GM12878 (cell line): ENCODE measurements around the gene LRP4. TPM values are rescaled to one million over a fixed set of nuclear protein-coding genes. Genes with fewer than 3 reads are reported as not detected.

ENCODE experiments used
- ATAC-seq: fragments of 200-7000 bp; cut with Tn5 transposase; 3 replicates; pipeline ENCODE4 v1.9.1; 2020; ENCODE audit warnings: mild to moderate bottlenecking, moderate library complexity
- BruUV-seq: library from RNA; stranded (reverse); fragments of 400-500 nt; replicated peaks from 2 replicates; lab custom pipeline; 2021; lab: Mats Ljungman, UMichigan
- CTCF ChIA-PET: fragments of 300-600 bp; sonication (Branson Sonifier 250); formaldehyde crosslinking; extraction: SDS; loops from one replicate; lab custom pipeline; 2021; ENCODE audit warnings: inconsistent platforms; lab: Yijun Ruan, JAX
- POLR2A ChIA-PET: fragments of 350-600 bp; formaldehyde crosslinking; extraction: SDS; loops from one replicate; lab custom pipeline; 2021; ENCODE audit warnings: inconsistent platforms; lab: Charles Lee
- RAD21 ChIA-PET: fragments of 300-600 bp; sonication (Branson Sonifier 250); formaldehyde crosslinking; loops from one replicate; lab custom pipeline; 2023; ENCODE audit warnings: antibody characterized with exemption; ENCODE audit not compliant: unreplicated experiment; lab: Charles Lee
- SMC1A ChIA-PET: fragments of 300-600 bp; sonication (Branson Sonifier 250); formaldehyde crosslinking; loops from one replicate; lab custom pipeline; 2023; ENCODE audit not compliant: unreplicated experiment, uncharacterized antibody; lab: Charles Lee
- DNase-seq: peaks from one replicate; pipeline ENCODE4 v3.0.0-alpha.2; 2011; ENCODE audit warnings: low read depth, low spot score
- FAIRE-seq: peaks from 3 replicates; lab custom pipeline; 2011; peaks lifted over from hg19 to GRCh38; lab: Jason Lieb, UNC
- H2AFZ ChIP-seq: 2 replicates; pipeline ENCODE4 v1.6.0; 2011; ENCODE audit warnings: low read depth, low read length, control low read depth; ENCODE audit not compliant: control insufficient read depth
- H3K27ac ChIP-seq: 2 replicates; pipeline ENCODE4 v1.5.1; 2011; ENCODE audit warnings: control low read depth; ENCODE audit not compliant: control insufficient read depth, insufficient read depth
- H3K27me3 ChIP-seq, 2 experiments: replicated peaks in 1 of 2; 2 replicates each; pipeline versions ENCODE4 v1.6.0 to v1.6.1; 2011; ENCODE audit warnings: low read length in 1 of 2; ENCODE audit not compliant: control insufficient read depth in 2 of 2, insufficient read depth in 2 of 2
- H3K36me3 ChIP-seq, 2 experiments: 2 replicates each; pipeline ENCODE4 v1.5.1; 2011; ENCODE audit warnings: low read length in 1 of 2; ENCODE audit not compliant: control insufficient read depth in 2 of 2, insufficient read depth in 2 of 2
- H3K4me1 ChIP-seq: 2 replicates; pipeline ENCODE4 v1.6.1; 2011; ENCODE audit warnings: mild to moderate bottlenecking, low read length, moderate library complexity, mixed read lengths; ENCODE audit not compliant: control insufficient read depth, insufficient read depth
- H3K4me2 ChIP-seq: 2 replicates; pipeline ENCODE4 v1.6.0; 2011; ENCODE audit warnings: control low read depth; ENCODE audit not compliant: control insufficient read depth, insufficient read depth
- H3K4me3 ChIP-seq: fragments of 200-600 bp; sonication (generic); 2 replicates; pipeline ENCODE4 v1.5.1; 2016
- H3K79me2 ChIP-seq: 2 replicates; pipeline ENCODE4 v1.6.0; 2011; ENCODE audit warnings: low read length; ENCODE audit not compliant: control insufficient read depth, insufficient read depth
- H3K9ac ChIP-seq: 2 replicates; pipeline ENCODE4 v1.8.0; 2011; ENCODE audit warnings: low read length, control low read depth, mixed read lengths; ENCODE audit not compliant: control insufficient read depth, insufficient read depth
- H3K9me3 ChIP-seq: replicated peaks from 3 replicates; pipeline ENCODE4 v1.5.1; 2011; ENCODE audit warnings: mild to moderate bottlenecking, low read length; ENCODE audit not compliant: control insufficient read depth, insufficient read depth
- H4K20me1 ChIP-seq: 2 replicates; pipeline ENCODE4 v1.6.0; 2011; ENCODE audit not compliant: control insufficient read depth, insufficient read depth
- CBX3 ChIP-seq: fragments of 200-600 bp; sonication (generic); IDR thresholded peaks from 2 replicates; pipeline ENCODE4 v1.6.1; 2016; ENCODE audit warnings: low read depth, borderline replicate concordance
- ELK1 ChIP-seq: IDR thresholded peaks from 2 replicates; pipeline ENCODE4 v1.6.1; 2012; ENCODE audit warnings: low read depth, low read length, improper control_type of control experiment
- GABPA ChIP-seq: IDR thresholded peaks from 2 replicates; pipeline ENCODE4 v1.6.1; 2014; ENCODE audit warnings: antibody characterized with exemption, low read depth, mild to moderate bottlenecking, inconsistent platforms
- KLF5 ChIP-seq: fragments of 450-650 bp; IDR thresholded peaks from 2 replicates; pipeline ENCODE4 v1.6.1; 2014; ENCODE audit warnings: mild to moderate bottlenecking; ENCODE audit not compliant: partially characterized antibody
- MEF2A ChIP-seq: IDR thresholded peaks from 2 replicates; pipeline ENCODE4 v1.6.1; 2011; ENCODE audit warnings: low read depth, mild to moderate bottlenecking, low read length, moderate library complexity; ENCODE audit not compliant: insufficient read depth
- MYC ChIP-seq: IDR thresholded peaks from 2 replicates; pipeline ENCODE4 v1.6.1; 2011; ENCODE audit warnings: mild to moderate bottlenecking, low read length, moderate library complexity, inconsistent platforms; ENCODE audit not compliant: insufficient read depth, insufficient replicate concordance, insufficient read length, severe bottlenecking
- PKNOX1 ChIP-seq: fragments of 450-650 bp; IDR thresholded peaks from 2 replicates; pipeline ENCODE4 v1.6.1; 2016; ENCODE audit warnings: mild to moderate bottlenecking
- RAD51 ChIP-seq: fragments of 450-650 bp; IDR thresholded peaks from 2 replicates; pipeline ENCODE4 v1.6.1; 2016; ENCODE audit warnings: moderate library complexity, mild to moderate bottlenecking, inconsistent platforms
- RELB ChIP-seq: fragments of 450-650 bp; IDR thresholded peaks from 2 replicates; pipeline ENCODE4 v1.6.1; 2017; ENCODE audit warnings: low read depth, mild to moderate bottlenecking, moderate library complexity
- WGBS: methylation state at CpG from one replicate; pipeline ENCODE4 v1.1.6; 2016; ENCODE audit warnings: low lambda C conversion rate; ENCODE audit not compliant: insufficient replicate concordance, insufficient coverage; ENCODE audit errors: missing lambda C conversion rate; 5-methylcytosine and 5-hydroxymethylcytosine counted together
- in situ Hi-C: fragments of 300-500 bp; cut with MboI; formaldehyde crosslinking; loops from 9 replicates; pipeline ENCODE4 v1.14.3; 2018; ENCODE audit warnings: mixed read lengths
- intact Hi-C: fragments of 100-400 bp; cut with micrococcal nuclease; formaldehyde crosslinking; loops from one replicate; pipeline ENCODE4 v1.14.2; 2022; ENCODE audit not compliant: unreplicated experiment
- polyA plus RNA-seq, 11 experiments: library from polyadenylated mRNA; depleted of rRNA in 4 of 11; unstranded in 6 of 11; stranded (reverse) in 5 of 11; fragments of >200 nt; fragmentation: Nextera tagmentation in 4 of 11; fragmentation: Illumina TruSeq in 1 of 11; extraction: Ambion mirVana in 4 of 11; extraction: Trizol in 1 of 11; gene quantifications; 1 replicate in 1 of 11; 2 replicates in 10 of 11; pipeline versions ENCODE4 v1.2.1 to v1.2.3, GENCODE V29; 2011 to 2016; ENCODE audit warnings: inconsistent platforms in 2 of 11, missing spikeins in 2 of 11, low read depth in 1 of 11
- total RNA-seq, 4 experiments: library from RNA; depleted of rRNA in 3 of 4; stranded (reverse); fragments of >200 nt in 3 of 4; fragmentation: Illumina TruSeq in 1 of 4; extraction: Trizol in 1 of 4; gene quantifications; 2 replicates each; pipeline versions ENCODE4 v1.2.1 to v1.2.3, GENCODE V29; 2013 to 2021
- TF ChIP-seq, protein P1 (sequence below): fragments of 450-650 bp; IDR thresholded peaks from 2 replicates; pipeline ENCODE4 v1.6.1; 2017; ENCODE audit warnings: mild to moderate bottlenecking, moderate library complexity
- TF ChIP-seq, protein P2 (sequence below): IDR thresholded peaks from 2 replicates; pipeline ENCODE4 v1.6.1; 2011; ENCODE audit warnings: low read depth, low read length, improper control_type of control experiment, borderline replicate concordance
- TF ChIP-seq, protein P3 (sequence below): fragments of 450-650 bp; IDR thresholded peaks from 2 replicates; pipeline ENCODE4 v1.6.1; 2016; ENCODE audit warnings: mild to moderate bottlenecking

LRP4 gene
- total and polyA plus RNA-seq, 10 of the 15 experiments (the other 5 are each of a cell fraction or from before 2014, with no cell fraction given), result under 0.01 to 0.06 (median 0.03) TPM; not detected in 6

GRCh38 chr11:46900091-46900746, 18.1 kb downstream of the LRP4 start:
- Histone ChIP-seq H3K4me2 (no peak overlapping the region), H3K27ac (no peak overlapping the region), H3K4me1 (no peaks in the 10 kb centered on the region), H3K36me3 (no peaks in the 10 kb centered on the region), H3K9ac (no peak overlapping the region), H3K79me2 (no peaks in the 10 kb centered on the region), H4K20me1 (no peaks in the 10 kb centered on the region), H3K27me3 (no peaks in the 10 kb centered on the region), H3K9me3 (no peaks in the 10 kb centered on the region), H3K4me3 (no peak overlapping the region), H2AFZ (no peak overlapping the region)
- in situ Hi-C loops, result no loop called here
- FAIRE-seq (no peak), ATAC-seq (no peak), DNase-seq (no peak)
- 52% methylated on average over 13 of the region's 13 CpGs for WGBS
- intact Hi-C loops, result no loop called here
- ChIA-PET CTCF (no interaction called here), SMC1A (interaction anchor here (0.8 kb wide), 1 partner anchor 42 kb away, joined by 3 read pairs; no protein-coding TSS in a partner anchor), RAD21 (no interaction called here), POLR2A (no interaction called here)
- BruUV-seq, result no TSS peak
- TF ChIP-seq CBX3 (no peak), RAD51 (no peak), PKNOX1 (no peak), KLF5 (no peak), RELB (no peak), MYC (no peak), ELK1 (no peak), MEF2A (no peak), GABPA (no peak)
- TF ChIP-seq, protein P1, sequence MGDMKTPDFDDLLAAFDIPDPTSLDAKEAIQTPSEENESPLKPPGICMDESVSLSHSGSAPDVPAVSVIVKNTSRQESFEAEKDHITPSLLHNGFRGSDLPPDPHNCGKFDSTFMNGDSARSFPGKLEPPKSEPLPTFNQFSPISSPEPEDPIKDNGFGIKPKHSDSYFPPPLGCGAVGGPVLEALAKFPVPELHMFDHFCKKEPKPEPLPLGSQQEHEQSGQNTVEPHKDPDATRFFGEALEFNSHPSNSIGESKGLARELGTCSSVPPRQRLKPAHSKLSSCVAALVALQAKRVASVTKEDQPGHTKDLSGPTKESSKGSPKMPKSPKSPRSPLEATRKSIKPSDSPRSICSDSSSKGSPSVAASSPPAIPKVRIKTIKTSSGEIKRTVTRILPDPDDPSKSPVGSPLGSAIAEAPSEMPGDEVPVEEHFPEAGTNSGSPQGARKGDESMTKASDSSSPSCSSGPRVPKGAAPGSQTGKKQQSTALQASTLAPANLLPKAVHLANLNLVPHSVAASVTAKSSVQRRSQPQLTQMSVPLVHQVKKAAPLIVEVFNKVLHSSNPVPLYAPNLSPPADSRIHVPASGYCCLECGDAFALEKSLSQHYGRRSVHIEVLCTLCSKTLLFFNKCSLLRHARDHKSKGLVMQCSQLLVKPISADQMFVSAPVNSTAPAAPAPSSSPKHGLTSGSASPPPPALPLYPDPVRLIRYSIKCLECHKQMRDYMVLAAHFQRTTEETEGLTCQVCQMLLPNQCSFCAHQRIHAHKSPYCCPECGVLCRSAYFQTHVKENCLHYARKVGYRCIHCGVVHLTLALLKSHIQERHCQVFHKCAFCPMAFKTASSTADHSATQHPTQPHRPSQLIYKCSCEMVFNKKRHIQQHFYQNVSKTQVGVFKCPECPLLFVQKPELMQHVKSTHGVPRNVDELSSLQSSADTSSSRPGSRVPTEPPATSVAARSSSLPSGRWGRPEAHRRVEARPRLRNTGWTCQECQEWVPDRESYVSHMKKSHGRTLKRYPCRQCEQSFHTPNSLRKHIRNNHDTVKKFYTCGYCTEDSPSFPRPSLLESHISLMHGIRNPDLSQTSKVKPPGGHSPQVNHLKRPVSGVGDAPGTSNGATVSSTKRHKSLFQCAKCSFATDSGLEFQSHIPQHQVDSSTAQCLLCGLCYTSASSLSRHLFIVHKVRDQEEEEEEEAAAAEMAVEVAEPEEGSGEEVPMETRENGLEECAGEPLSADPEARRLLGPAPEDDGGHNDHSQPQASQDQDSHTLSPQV, result no peak
- TF ChIP-seq, protein P2, sequence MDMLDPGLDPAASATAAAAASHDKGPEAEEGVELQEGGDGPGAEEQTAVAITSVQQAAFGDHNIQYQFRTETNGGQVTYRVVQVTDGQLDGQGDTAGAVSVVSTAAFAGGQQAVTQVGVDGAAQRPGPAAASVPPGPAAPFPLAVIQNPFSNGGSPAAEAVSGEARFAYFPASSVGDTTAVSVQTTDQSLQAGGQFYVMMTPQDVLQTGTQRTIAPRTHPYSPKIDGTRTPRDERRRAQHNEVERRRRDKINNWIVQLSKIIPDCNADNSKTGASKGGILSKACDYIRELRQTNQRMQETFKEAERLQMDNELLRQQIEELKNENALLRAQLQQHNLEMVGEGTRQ, result no peak
- TF ChIP-seq, protein P3, sequence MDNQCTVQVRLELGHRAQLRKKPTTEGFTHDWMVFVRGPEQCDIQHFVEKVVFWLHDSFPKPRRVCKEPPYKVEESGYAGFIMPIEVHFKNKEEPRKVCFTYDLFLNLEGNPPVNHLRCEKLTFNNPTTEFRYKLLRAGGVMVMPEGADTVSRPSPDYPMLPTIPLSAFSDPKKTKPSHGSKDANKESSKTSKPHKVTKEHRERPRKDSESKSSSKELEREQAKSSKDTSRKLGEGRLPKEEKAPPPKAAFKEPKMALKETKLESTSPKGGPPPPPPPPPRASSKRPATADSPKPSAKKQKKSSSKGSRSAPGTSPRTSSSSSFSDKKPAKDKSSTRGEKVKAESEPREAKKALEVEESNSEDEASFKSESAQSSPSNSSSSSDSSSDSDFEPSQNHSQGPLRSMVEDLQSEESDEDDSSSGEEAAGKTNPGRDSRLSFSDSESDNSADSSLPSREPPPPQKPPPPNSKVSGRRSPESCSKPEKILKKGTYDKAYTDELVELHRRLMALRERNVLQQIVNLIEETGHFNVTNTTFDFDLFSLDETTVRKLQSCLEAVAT, result no peak
